Hair follicular keratinocyte (primary cell): ENCODE results near the gene PRAMEF18. TPM values are rescaled to one million over a fixed set of nuclear protein-coding genes. Genes with fewer than 3 reads are reported as not detected.

Experiments used
- total RNA-seq: library from RNA; depleted of rRNA; stranded (reverse); fragments of >200 nt; gene quantifications from 2 replicates; pipeline ENCODE4 v1.2.3, GENCODE V29; 2015

The PRAMEF18 gene, protein sequence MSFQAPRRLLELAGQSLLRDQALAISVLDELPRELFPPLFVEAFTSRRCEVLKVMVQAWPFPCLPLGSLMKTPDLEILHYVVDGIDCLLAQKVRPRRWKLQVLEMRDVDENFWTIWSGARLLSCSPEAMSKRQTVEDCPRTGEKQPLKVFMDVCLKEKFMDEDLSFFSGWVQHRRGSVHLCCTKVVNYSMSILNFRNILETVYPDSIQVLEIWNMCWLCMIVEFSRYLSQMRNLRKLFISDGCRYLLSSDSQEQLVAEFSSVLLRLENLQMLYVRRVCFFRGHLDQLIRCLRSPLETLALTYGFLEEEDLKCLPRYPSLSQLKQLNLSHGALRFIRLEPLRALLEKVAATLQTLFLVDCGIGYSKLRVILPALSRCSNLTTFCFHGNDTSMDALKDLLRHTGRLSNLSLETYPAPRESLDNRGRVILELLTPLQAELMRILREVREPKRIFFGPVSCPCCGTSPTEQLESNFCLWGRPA
- total RNA-seq, result not detected in 2 replicates

DNA sequence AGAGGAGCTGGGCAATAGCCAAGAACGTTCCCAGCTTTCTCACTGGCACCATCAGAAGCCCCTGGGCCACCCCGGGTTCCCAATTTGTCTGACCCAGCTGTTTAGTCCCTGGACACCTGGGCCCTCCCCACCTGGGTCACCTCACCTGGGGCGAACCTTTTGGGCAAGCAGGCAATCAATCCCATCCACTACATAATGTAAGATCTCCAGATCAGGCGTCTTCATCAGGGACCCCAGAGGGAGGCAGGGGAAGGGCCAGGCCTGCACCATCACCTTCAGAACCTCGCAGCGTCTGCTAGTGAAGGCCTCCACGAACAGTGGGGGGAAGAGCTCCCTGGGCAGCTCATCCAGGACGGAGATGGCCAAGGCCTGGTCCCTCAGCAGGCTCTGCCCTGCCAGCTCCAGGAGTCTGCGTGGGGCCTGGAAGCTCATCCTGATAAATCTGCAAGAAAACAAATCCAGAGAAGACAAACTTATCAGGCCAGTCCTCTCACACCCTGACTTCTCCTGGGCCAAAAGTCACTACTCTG is at the start of gene PRAMEF18:
Gene PRAMEF18, minus strand, starts transcription at position 480 of the 530 bp plus-strand sequence. Its CDS starts 48 bp downstream, at position 432.

DNA sequence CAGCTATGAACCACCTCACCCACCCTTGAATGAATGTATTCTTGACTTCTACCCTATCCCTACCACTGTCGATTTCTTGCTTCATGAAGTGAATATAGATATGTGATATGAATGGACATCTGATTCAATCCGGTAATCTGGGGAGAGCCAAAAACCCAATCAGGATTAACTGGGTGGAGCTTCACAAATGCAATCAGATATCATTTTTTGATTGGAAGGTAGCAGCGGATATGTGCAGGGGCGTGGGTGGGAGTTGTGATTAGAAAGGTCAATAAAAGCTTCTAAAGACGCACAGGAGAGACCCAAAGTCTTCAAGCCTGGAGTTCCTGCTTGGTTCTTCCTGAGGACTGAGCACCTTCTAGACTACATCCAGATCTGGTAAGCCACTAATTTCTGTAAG is 27.9 kb upstream of the PRAMEF18 start, which contains the start of gene PRAMEF5:
Gene PRAMEF5, plus strand, starts transcription at position 301 of the 400 bp plus-strand sequence. CDS start 5,071 bp downstream, outside the sequence.

DNA sequence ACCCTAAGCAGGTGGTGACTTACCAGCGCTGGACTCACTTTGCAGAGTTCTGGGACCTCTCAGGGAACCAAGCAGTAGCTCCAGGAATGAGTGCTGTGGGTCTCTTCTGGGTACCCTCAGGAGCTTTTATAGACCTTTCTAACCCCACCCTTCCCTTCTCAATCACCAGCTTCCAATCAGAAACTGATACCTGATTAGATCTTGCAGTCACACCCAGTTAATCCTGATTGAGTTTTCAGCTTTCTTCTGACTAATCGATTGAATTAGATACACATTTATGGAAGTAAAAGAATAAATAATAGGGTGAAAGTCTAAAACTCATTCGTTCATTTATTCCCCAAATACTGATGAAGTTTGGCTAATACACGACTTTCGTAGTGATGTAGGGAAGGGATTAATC is 24.6 kb downstream of the PRAMEF18 start, which contains the start of gene PRAMEF13:
Gene PRAMEF13, minus strand, starts transcription at position 101 of the 400 bp plus-strand sequence. CDS start 1,820 bp downstream, outside the sequence.

Other genes with a start within 250 kb of the PRAMEF18 start
- gene PRAMEF27, start 169.6 kb downstream of the PRAMEF18 start, total RNA-seq, result not detected in 2 replicates
- not detected in 2 replicates for gene HNRNPCL3, start 165.4 kb downstream of the PRAMEF18 start, total RNA-seq
- not detected in 2 replicates for gene PRAMEF25, start 155.4 kb downstream of the PRAMEF18 start, total RNA-seq
- not detected in 2 replicates for gene HNRNPCL2, start 109.3 kb downstream of the PRAMEF18 start, total RNA-seq
- not detected in 2 replicates for gene PRAMEF26, start 70.1 kb downstream of the PRAMEF18 start, total RNA-seq
- not detected in 2 replicates for gene HNRNPCL4, start 60.5 kb downstream of the PRAMEF18 start, total RNA-seq
- gene PRAMEF9, start 54.3 kb downstream of the PRAMEF18 start, total RNA-seq, result not detected in 2 replicates
- not detected in 2 replicates for gene PRAMEF13, start 24.7 kb downstream of the PRAMEF18 start, total RNA-seq
- gene PRAMEF5, start 28.0 kb upstream of the PRAMEF18 start, total RNA-seq, result not detected in 2 replicates
- not detected in 2 replicates for gene PRAMEF8, start 59.0 kb upstream of the PRAMEF18 start, total RNA-seq
- not detected in 2 replicates for gene PRAMEF33, start 77.4 kb upstream of the PRAMEF18 start, total RNA-seq
- not detected in 2 replicates for gene PRAMEF15, start 89.4 kb upstream of the PRAMEF18 start, total RNA-seq
- not detected in 2 replicates for gene PRAMEF14, start 121.0 kb upstream of the PRAMEF18 start, total RNA-seq
- gene PRAMEF19, start 145.8 kb upstream of the PRAMEF18 start, total RNA-seq, result not detected in 2 replicates
- gene PRAMEF17, start 163.5 kb upstream of the PRAMEF18 start, total RNA-seq, result not detected in 2 replicates
- not detected in 2 replicates for gene PRAMEF20, start 184.3 kb upstream of the PRAMEF18 start, total RNA-seq